ENCODE results near the gene TPM2. TPM values are rescaled to one million over a fixed set of nuclear protein-coding genes. Genes with fewer than 3 reads are reported as not detected.

Gene TPM2
- total and polyA plus RNA-seq, 9 of the 15 experiments (the other 6 are each of a cell fraction or from before 2014, with no cell fraction given), result 0.28 to 16.1 (median 4.5) TPM

GRCh38 chr9:35657546-35658136 is 32.1 kb downstream of the TPM2 start, which contains the start of gene RMRP (continued):
- TF ChIP-seq JUN (IDR thresholded peaks at IDR 0.05; ENCODE audit: borderline replicate concordance, low read depth, low read length), result peak; percentile 34; the same call in 1 of the 2 replicates
- no peak for TF ChIP-seq JUN (CRISPR knock-in tag; IDR thresholded peaks at IDR 0.05; ENCODE audit: borderline replicate concordance)
- 0 out of 2 replicates have a peak, but pooled peaks have one; percentile 9 for TF ChIP-seq NCOR1 (IDR thresholded peaks at IDR 0.05)
- TF ChIP-seq, protein P1, sequence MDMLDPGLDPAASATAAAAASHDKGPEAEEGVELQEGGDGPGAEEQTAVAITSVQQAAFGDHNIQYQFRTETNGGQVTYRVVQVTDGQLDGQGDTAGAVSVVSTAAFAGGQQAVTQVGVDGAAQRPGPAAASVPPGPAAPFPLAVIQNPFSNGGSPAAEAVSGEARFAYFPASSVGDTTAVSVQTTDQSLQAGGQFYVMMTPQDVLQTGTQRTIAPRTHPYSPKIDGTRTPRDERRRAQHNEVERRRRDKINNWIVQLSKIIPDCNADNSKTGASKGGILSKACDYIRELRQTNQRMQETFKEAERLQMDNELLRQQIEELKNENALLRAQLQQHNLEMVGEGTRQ (CRISPR knock-in tag; IDR thresholded peaks at IDR 0.05), result peak; percentile 29; the same call in 1 of the 2 replicates
- TF ChIP-seq, protein P2, sequence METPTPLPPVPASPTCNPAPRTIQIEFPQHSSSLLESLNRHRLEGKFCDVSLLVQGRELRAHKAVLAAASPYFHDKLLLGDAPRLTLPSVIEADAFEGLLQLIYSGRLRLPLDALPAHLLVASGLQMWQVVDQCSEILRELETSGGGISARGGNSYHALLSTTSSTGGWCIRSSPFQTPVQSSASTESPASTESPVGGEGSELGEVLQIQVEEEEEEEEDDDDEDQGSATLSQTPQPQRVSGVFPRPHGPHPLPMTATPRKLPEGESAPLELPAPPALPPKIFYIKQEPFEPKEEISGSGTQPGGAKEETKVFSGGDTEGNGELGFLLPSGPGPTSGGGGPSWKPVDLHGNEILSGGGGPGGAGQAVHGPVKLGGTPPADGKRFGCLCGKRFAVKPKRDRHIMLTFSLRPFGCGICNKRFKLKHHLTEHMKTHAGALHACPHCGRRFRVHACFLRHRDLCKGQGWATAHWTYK (CRISPR knock-in tag; IDR thresholded peaks at IDR 0.05), result no peak
- TF ChIP-seq, protein P3, sequence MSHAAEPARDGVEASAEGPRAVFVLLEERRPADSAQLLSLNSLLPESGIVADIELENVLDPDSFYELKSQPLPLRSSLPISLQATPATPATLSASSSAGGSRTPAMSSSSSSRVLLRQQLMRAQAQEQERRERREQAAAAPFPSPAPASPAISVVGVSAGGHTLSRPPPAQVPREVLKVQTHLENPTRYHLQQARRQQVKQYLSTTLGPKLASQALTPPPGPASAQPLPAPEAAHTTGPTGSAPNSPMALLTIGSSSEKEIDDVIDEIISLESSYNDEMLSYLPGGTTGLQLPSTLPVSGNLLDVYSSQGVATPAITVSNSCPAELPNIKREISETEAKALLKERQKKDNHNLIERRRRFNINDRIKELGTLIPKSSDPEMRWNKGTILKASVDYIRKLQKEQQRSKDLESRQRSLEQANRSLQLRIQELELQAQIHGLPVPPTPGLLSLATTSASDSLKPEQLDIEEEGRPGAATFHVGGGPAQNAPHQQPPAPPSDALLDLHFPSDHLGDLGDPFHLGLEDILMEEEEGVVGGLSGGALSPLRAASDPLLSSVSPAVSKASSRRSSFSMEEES (CRISPR knock-in tag; IDR thresholded peaks at IDR 0.05), result no peak
- TF ChIP-seq, protein P4, sequence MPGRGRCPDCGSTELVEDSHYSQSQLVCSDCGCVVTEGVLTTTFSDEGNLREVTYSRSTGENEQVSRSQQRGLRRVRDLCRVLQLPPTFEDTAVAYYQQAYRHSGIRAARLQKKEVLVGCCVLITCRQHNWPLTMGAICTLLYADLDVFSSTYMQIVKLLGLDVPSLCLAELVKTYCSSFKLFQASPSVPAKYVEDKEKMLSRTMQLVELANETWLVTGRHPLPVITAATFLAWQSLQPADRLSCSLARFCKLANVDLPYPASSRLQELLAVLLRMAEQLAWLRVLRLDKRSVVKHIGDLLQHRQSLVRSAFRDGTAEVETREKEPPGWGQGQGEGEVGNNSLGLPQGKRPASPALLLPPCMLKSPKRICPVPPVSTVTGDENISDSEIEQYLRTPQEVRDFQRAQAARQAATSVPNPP (IDR thresholded peaks at IDR 0.05; ENCODE audit: borderline replicate concordance, insufficient read depth, insufficient read length), result peak; percentile 89
- TF ChIP-seq ZEB2 (IDR thresholded peaks at IDR 0.05), result peak; percentile 53; the same call in 1 of the 2 replicates
- peak in 1 of 2 experiments; percentile 74; a peak in 1 of 3 replicates for TF ChIP-seq CBX3 (IDR thresholded peaks at IDR 0.05; ENCODE audit: borderline replicate concordance in 1 of 2, low read length in 2 of 2)
- peak; percentile 85; the same call in 1 of the 2 replicates for TF ChIP-seq NBN (IDR thresholded peaks at IDR 0.05; ENCODE audit: low read depth)
- peak; percentile 47 for TF ChIP-seq ARID1B (IDR thresholded peaks at IDR 0.05)
- no peak for TF ChIP-seq HBP1 (CRISPR knock-in tag; IDR thresholded peaks at IDR 0.05)
- TF ChIP-seq ZNF583 (CRISPR knock-in tag; IDR thresholded peaks at IDR 0.05), result no peak
- TF ChIP-seq, protein P5, sequence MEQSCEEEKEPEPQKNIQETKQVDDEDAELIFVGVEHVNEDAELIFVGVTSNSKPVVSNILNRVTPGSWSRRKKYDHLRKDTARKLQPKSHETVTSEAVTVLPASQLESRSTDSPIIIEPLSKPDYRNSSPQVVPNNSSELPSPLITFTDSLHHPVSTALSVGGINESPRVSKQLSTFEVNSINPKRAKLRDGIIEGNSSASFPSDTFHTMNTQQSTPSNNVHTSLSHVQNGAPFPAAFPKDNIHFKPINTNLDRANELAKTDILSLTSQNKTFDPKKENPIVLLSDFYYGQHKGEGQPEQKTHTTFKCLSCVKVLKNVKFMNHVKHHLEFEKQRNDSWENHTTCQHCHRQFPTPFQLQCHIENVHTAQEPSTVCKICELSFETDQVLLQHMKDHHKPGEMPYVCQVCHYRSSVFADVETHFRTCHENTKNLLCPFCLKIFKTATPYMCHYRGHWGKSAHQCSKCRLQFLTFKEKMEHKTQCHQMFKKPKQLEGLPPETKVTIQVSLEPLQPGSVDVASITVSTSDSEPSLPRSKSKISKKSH (CRISPR knock-in tag; IDR thresholded peaks at IDR 0.05), result no peak
- no peak for TF ChIP-seq ZNF696 (CRISPR knock-in tag; conservative IDR thresholded peaks at IDR 0.05)
- peak; percentile 87 for TF ChIP-seq MTA1 (IDR thresholded peaks at IDR 0.05; ENCODE audit: borderline replicate concordance)
- TF ChIP-seq SNIP1 (IDR thresholded peaks at IDR 0.05; ENCODE audit: low read depth), result no peak
- TF ChIP-seq HLTF (IDR thresholded peaks at IDR 0.05), result 0 out of 2 replicates have a peak, but pooled peaks have one; percentile 9
- no peak for TF ChIP-seq ZNF165 (CRISPR knock-in tag; IDR thresholded peaks at IDR 0.05; ENCODE audit: borderline replicate concordance)
- TF ChIP-seq GABPB1 (CRISPR knock-in tag; IDR thresholded peaks at IDR 0.05), result peak; percentile 75
- TF ChIP-seq TEAD4 (IDR thresholded peaks at IDR 0.05; ENCODE audit: low read length), result peak; percentile 86
- TF ChIP-seq TEAD4 (CRISPR knock-in tag; IDR thresholded peaks at IDR 0.05; ENCODE audit: borderline replicate concordance), result peak; percentile 63; the same call in 1 of the 2 replicates
